Stimulated activated CD4-positive, alpha-beta T cell treated with anti-CD3 and anti-CD28 coated beads, Interleukin-1b, Interleukin-23, amount 100 ng/mL, for 4 hours (primary cell): ENCODE measurements around the gene RAD17.

Experiments used
- DNase-seq, 2 donors: peaks; one replicate each; pipeline ENCODE4 v3.0.0-alpha.2; 2020; ENCODE audit warnings: low read depth in 2 of 2

Gene RAD17

DNA sequence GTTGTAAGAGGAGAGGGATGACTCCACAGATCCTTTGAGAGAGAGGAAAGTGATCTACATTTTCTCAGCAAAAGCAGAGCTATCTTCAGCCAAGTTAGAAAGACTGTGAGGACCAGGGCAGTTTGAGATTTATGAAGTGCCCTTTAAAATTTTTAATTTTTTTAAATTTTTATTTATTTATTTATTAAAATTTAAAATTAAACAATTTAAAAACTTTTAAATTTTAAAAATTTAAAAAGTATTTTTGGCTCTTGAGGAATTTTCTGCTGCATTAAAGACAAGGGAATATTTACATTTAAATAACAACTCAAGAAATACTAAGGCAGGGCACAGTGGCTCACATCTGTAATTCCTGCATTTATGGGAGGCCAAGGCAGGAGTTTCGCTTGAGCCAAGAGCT, 92.6 kb downstream of the RAD17 start:
- no peak for DNase-seq
